Cardiac fibroblast (primary cell): ENCODE data around the gene PC.

Experiments
- DNase-seq, 2 donors: peaks; one replicate each; pipeline versions ENCODE4 v3.0.0 to v3.0.0-alpha.2; 2010; ENCODE audit warnings: low read depth in 2 of 2
- H3K4me3 ChIP-seq, 2 donors: replicated peaks in 1 of 2; 1 replicate in 1 of 2; 2 replicates in 1 of 2; pipeline ENCODE4 v1.5.1; 2011; ENCODE audit warnings: low read depth in 2 of 2, low read length in 2 of 2, mild to moderate bottlenecking in 2 of 2, moderate library complexity in 1 of 2
- CTCF ChIP-seq: IDR thresholded peaks from one replicate; pipeline ENCODE4 v1.5.1; 2011; ENCODE audit warnings: low read depth, mild to moderate bottlenecking, low read length, inconsistent platforms

PC gene

GRCh38 chr11:66861774-66862558 lies 96.2 kb downstream of the PC start:
- no peak for TF ChIP-seq CTCF
- no peak for DNase-seq

GRCh38 chr11:66861038-66861773 lies 97.0 kb downstream of the PC start:
- no peak for DNase-seq
- no peak for TF ChIP-seq CTCF

More at GRCh38 chr11:66861774-66862558, 96.2 kb downstream of the PC start:
- no peak overlapping the region for H3K4me3 ChIP-seq

GRCh38 chr11:66860449-66860831 lies 97.7 kb downstream of the PC start:
- DNase-seq, result no peak
- H3K4me3 ChIP-seq, result no peak overlapping the region
- no peak for TF ChIP-seq CTCF

More at GRCh38 chr11:66861038-66861773, 97.0 kb downstream of the PC start:
- H3K4me3 ChIP-seq, result no peak overlapping the region

- H3K4me3 ChIP-seq, result no peak overlapping the region
- TF ChIP-seq CTCF, result no peak
- DNase-seq, result no peak
Measured at GRCh38 chr11:66859686-66860448, 98.3 kb downstream of the PC start.

GRCh38 chr11:66858939-66859685 lies 99.1 kb downstream of the PC start:
- DNase-seq, result no peak
- TF ChIP-seq CTCF, result no peak
- no peak overlapping the region for H3K4me3 ChIP-seq
